ENCODE data around the gene SOWAHC.

SOWAHC gene

DNA sequence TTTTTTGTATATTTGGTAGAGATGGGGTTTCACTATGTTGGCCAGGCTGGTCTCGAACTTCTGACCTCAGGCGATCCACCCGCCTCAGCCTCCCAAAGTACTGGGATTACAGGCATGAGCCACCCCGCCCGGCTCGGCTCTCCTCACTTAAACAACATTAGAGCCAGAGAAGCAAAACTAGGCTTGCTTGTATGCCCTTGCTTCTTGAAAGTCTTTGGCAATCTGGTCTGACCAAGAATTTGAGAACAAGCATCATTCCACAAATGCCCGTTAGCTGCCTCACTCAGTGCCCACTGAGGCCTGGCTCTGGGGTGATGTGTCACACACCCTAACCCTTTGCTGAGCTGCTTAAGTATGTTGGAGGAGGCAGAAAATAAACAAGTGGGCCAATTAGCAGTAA, 33.5 kb downstream of the SOWAHC start:
- ATAC-seq = no peak
- DNase-seq = no peak

DNA sequence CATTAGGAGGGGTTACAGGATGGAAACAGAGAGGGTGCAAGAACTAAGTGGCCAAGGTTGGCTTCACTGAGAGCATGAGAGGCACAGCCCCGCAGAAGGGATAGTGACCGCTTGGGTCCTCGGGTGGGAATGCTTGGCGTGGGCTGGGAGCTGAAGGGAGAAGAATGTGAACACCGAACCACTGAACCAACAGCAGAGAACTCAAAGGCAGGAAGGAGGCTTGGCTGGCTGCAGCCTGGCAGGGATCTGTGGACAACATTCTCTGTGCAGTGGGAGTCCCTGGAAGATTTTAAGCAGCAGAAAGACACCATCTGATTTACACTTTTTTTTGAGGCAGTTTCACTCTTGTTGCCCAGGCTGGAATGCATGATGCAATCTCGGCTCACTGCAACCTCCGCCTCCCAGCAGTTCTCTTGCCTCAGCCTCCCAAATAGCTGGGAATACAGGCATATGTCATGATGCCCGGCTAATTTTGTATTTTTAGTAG, 33.9 kb downstream of the SOWAHC start:
- no peak for DNase-seq
- no peak for ATAC-seq

DNA sequence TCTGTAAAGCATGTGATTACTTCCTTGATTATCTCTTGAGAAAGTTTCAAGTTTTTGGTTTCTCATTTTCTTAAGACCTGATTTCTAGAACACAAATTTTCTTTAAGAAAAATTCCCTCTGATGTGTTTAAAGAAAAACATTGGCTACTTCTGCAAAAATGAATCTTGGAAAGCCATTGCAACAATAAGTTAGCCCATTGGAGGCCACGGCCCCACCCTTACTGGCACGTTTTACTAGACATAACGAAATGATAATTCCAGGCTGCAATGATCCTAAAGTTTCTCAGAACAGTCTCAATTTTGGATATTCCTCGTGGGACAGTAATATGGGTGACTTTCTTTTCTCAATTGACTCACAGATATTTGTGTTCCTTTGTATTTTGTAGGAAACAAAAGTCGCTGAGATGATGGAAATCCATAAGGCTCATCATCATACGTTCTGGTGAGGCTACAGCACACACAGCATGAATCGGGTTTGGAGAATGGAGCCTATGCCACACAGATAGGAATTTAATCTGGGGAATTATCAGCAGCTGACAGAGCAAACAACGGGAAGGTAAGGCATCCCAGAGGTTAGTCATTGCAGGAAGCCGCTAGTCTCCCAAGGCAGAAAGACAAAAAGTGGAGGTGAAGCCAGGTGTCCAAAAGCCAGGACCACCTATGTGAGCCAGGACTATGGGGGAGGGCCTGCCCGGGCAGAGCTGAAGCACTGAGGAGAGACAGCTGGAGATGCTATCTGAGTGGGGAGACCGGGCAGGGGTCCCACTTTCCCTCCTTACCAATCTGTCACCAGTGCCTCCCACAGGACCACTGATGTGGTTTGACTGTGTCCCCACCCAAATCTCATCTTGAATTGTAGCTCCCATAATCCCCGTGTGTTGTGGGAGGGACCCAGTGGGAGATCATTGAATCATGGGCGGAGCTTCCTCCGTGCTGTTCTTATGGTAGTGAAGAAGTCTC, 35.9 kb downstream of the SOWAHC start:
- ATAC-seq = no peak
- DNase-seq = no peak

DNA sequence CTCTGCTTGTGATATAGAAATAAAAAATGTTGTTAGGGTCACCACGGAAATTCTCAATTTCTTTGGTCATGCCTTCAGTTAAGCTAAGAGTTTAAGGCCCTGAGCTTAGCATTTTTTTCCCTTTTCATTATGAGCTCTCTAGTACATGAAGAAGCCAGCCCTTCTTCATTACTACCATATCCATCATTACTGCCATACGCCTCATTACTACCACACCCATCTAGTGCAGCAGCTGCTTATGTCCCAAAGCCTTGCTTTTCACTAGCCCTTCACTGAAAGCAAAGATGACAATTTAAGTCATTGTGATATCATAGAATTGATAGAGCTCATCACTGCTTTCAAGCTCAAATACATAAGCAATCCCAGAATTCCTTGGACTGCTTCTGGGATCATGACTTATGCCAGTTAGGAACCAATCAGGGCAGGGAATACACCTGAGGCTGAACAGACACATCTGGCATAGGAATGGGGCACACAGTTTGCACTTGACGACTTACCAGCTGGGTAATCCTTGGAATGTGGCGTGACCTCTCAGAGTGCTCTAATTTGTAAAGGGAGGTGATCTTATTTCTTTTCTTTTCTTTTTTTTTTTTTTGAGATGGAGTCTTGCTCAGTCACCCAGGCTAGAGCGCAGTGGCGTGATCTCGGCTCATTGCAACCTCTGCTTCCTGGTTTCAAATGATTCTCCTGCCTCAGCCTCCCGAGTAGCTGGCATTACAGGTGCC, 40.3 kb downstream of the SOWAHC start:
- no peak for ATAC-seq
- DNase-seq = no peak

DNA sequence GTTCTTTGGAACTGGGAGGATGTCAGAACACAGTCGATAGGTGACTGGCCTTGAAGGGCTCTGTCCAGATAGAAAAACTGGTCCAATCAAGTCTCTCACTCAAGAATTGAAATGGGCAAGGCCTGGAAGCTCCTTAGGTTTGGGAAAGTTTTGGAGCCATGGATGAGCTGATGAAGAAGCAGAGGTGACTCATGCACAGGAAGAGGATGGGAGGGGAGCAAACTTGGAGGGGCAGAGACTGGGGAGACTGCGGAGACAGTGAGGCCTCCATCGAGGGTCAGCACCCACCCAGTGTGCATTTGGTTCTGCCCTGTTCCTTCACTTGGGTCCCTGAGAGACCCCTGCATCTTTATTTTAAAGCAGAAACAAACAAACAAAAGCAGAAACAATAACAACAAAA, 41.1 kb downstream of the SOWAHC start:
- ATAC-seq = no peak
- no peak for DNase-seq

DNA sequence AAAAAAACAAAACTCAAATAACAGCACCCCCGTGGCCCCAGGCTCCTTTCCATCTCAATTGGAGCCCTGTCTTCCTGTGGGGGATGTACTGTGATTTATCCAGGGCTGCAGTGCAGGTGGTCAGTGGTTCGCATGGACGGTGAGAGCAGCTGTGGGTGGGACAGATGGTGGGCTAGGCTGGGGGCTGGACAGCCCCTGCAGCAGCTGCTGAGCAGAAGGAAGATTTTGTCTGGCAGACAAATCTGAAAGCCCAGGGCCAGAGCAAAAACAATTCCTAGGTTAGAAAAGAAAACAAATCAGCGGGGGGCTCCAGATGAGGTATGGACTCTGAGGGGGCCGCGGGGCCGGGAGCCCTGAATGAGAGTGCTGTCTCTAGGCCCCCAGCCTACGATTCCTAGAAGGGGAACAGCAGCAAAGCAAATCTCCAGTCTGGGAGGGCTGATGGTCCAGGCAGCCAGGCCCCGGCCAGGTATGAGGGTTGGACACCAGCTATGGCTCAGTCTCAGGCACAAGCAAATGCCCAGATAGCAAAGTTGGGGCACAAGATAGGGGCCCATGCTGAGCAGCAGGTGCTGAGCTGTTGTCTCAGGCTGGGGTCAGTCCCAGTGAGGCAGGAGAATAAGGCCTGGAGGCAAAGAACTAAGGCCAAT, 45.4 kb downstream of the SOWAHC start:
- no peak for ATAC-seq
- DNase-seq = no peak

DNA sequence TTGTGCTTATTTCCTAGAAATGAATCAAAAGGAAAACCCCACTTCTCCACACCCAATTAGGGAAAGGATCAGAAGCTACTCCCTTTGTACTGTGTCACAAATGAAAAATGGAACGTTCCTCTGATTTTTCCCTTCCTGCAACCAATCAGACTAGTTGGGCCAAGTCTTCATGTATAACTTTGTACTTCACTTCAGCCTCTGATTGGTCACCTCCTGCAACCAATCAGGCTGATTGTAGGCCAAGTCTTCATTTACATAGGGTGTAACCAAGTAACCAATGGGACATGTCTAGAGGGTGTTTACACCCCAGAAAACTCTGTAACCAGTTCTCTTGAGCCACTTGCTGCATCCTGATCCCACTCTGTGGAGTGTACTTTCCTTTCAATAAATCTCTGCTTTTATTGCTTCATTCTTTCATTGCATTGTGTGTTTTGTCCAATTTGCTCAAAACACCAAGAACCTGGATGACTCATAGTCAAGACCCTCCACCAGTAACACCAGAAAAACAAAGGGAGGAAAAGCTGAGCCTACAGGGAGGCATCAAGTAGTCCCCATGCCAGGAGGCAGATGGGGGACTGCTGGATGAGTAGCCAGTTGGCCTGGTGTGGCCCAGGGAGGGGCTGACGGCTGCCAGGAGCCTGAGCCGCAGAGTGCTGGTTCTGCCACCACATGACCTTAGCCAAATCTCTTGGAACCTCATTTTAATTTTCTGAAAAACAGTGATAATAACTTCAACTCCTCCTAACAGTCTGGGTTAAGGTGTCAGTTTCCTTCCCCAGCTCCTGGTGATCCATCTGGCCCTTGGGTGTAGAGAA, 46.1 kb downstream of the SOWAHC start:
- ATAC-seq (no peak), DNase-seq (no peak)

DNA sequence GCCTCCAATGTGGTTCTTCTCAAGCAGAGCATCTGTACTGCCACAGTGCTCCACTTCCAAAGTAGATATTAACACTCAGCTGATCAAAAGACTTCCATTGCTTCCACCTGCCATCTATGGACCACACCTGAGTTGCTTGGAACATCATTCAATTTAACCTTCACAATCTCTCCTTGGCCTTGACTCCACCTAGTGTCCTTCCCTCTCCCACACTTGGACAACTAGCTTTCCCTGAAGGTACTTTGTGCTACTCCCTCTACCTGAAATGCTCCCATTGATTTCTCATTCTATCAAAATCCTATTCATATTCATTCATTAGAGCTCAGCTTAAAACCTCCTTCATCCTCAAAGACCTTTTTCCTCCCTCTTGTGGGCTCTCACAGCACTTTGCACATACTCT, 48.7 kb downstream of the SOWAHC start:
- DNase-seq = no peak
- no peak for ATAC-seq

DNA sequence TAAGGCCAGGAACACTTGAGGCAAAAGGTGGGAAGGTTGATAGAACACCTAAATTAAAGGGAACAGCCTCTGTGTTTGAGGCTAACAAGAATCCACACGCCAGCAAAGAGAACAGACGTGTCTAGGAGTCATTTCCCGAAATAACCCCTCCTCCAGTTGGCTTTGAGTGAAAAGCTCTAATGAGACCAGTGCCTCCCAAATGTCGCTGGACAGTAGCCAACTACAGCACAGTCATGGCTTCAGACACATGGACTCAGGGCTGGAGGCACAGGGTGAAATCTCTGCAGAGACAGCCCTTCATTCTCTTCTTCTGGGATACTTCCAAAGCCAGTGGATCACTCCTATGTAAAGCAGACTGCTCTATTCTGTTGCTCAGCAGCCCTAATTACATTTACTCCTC, 49.6 kb downstream of the SOWAHC start:
- DNase-seq (no peak), ATAC-seq (no peak)

DNA sequence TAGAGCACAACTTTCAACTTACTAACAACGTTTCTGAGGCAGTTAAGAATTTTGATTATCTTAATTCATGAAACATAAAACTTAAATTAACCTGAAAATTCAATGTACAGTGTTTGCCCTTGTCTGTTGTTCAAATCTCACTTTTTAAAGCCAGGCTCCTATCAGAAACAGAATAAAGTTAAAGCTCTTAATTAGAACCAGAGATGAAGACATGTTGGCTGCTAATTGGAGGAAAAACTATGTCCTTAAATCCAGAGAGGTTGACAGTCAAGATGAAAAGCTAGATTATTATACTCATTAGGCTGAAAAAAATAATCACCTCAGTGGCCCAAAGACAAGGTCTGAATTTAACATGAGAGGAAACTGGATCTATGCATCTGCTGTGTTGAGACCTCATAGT, 52.3 kb downstream of the SOWAHC start:
- no peak for ATAC-seq
- no peak for DNase-seq
